ENCODE measurements around the gene CDCA5. TPM values are rescaled to one million over a fixed set of nuclear protein-coding genes. Genes with fewer than 3 reads are reported as not detected.
A peak's percentile ranks its signal among the peaks of the same experiment; 100 is the strongest.

The CDCA5 gene
- total RNA-seq, 1 donor = 15.5 TPM

DNA sequence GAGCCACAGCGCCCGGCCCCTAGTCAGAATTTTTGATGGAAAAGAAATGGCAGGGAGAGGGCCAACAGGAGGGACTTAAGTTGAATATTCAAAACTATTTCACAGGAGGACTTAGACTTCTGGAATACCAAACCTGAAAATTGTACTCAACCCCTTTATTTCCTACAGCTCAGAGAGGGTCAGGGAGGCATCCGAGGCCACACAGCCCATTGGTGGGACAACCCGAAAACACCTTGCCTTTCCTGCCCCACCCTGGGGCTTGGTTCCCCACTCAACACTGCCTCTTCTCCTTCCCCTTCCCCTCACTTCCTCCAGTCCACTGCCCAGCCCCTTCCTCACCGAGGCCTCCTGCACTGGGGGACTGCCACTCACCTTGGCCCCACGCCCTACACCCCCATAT, 26.8 kb downstream of the CDCA5 start:
- TF ChIP-seq, protein P1, sequence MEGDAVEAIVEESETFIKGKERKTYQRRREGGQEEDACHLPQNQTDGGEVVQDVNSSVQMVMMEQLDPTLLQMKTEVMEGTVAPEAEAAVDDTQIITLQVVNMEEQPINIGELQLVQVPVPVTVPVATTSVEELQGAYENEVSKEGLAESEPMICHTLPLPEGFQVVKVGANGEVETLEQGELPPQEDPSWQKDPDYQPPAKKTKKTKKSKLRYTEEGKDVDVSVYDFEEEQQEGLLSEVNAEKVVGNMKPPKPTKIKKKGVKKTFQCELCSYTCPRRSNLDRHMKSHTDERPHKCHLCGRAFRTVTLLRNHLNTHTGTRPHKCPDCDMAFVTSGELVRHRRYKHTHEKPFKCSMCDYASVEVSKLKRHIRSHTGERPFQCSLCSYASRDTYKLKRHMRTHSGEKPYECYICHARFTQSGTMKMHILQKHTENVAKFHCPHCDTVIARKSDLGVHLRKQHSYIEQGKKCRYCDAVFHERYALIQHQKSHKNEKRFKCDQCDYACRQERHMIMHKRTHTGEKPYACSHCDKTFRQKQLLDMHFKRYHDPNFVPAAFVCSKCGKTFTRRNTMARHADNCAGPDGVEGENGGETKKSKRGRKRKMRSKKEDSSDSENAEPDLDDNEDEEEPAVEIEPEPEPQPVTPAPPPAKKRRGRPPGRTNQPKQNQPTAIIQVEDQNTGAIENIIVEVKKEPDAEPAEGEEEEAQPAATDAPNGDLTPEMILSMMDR (IDR thresholded peaks at IDR 0.05; ENCODE audit: insufficient read depth, low read depth, low read length) = no peak
- no peak for DNase-seq (ENCODE audit: low read depth)
- no peak overlapping the region for H3K4me3 ChIP-seq (ENCODE audit: low read depth, low read length)

DNA sequence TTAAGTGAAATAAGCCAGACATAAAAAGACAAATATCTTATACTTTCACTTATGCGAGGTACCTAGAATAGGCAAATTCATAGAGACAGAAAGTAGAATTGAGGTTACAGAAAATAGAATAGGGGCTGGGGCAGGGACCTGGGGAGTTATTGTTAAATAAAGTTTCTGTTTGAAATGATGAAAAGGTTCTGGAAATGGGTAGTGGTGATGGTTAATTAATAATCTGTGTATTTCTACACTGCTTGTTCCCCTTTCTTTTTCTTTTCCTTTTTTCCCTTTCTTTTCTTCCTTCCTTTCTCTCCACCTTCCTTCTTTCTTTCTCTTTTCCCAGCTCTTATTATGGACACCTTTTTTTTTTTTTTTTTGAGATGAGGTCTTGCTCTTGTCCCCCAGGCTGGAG, 28.3 kb downstream of the CDCA5 start:
- H3K4me3 ChIP-seq (ENCODE audit: low read depth, low read length) = no peak overlapping the region
- TF ChIP-seq, protein P1 (IDR thresholded peaks at IDR 0.05; ENCODE audit: insufficient read depth, low read depth, low read length) = no peak
- DNase-seq (ENCODE audit: low read depth) = no peak

DNA sequence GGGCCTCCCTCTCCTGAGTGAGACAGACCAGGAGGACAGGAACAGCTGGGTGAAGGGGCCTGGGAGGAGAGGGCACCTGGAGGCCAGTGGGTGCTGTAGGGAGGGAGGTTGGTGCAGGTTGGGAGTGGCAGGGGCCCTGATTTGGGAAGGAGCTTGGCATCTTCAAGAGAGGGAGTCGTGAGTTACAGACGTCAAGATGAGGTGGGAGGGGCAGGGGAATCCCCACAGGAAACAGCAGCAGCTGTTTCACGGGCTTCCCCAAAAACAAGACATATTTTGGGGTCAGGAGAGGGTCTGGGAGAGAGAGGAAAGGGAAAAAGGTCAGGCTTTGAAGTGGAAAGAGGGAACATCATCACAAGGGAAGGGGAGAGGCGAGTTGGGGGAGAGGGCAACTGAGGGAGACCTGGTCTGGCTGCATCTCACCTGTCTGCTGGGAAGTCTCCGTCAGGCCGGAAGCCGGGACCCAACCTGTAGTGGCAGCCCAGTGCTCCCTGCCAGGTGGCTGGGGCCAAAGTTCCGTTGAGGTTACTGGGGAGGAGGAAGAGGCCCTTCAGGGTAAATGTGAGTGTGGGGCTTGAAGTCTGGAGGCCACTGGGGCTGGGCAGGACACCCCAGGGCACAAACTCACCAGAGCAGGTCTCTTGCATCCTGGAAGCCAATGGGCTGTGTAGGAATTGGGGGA, 29.9 kb downstream of the CDCA5 start:
- H3K4me3 ChIP-seq (ENCODE audit: low read depth, low read length) = no peak overlapping the region
- no peak for DNase-seq (ENCODE audit: low read depth)
- TF ChIP-seq, protein P1 (IDR thresholded peaks at IDR 0.05; ENCODE audit: insufficient read depth, low read depth, low read length) = no peak

DNA sequence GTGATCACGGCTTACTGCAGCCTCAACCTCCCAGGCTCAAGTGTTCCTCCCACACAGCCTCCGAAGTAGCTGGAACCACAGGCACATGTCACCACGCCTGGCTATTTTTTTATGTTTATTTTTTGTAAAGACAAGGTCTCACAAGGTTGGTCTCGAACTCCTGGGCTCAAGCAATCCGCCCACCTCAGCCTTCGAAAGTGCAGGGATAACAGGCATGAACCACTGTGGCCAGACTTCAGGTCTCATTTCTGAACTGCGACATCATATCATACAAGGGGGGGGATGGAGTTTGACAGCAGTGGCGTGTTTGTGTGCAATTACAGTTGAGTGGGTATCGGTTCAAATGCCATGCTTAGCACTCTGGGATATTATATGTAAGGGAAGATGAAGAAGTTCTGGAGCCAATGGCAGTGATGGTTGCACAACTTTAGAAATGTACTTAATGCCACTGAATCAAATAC, 32.4 kb downstream of the CDCA5 start:
- DNase-seq (ENCODE audit: low read depth) = no peak
- H3K4me3 ChIP-seq (ENCODE audit: low read depth, low read length) = no peak overlapping the region
- TF ChIP-seq, protein P1 (IDR thresholded peaks at IDR 0.05; ENCODE audit: insufficient read depth, low read depth, low read length) = no peak

- TF ChIP-seq, protein P1 (IDR thresholded peaks at IDR 0.05; ENCODE audit: insufficient read depth, low read depth, low read length) = no peak
- H3K4me3 ChIP-seq (ENCODE audit: low read depth, low read length) = peak overlapping the region; percentile 40
- no peak for DNase-seq (ENCODE audit: low read depth)
Observed at GRCh38 chr11:65047581-65048422, 36.0 kb downstream of the CDCA5 start.

DNA sequence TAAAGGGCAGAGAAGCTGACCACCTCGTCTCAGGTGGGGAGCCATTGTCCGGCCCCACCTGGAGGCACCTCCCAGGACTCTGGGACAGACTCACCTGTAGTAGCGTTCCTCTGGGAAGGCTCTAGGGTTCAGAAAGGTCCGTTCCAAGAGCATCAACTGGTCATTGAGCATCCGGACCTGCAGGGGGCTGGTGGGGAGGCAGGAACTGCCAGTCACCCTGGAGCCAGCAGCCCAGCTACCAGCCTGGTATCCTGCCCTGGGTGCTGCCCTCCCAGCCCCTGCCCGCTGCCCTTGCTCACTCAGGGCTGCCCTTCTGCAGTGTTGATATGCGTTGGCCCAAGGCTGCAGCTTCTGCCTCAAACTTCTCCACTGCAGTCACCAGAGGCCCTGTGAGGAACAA, 38.1 kb downstream of the CDCA5 start:
- no peak overlapping the region for H3K4me3 ChIP-seq (ENCODE audit: low read depth, low read length)

More for the DNA sequence above, 38.1 kb downstream of the CDCA5 start:
- TF ChIP-seq, protein P1 (IDR thresholded peaks at IDR 0.05; ENCODE audit: insufficient read depth, low read depth, low read length) = no peak
- no peak for DNase-seq (ENCODE audit: low read depth)

Data from fibroblast of villous mesenchyme (primary cell).